Astrocyte (in vitro differentiated cells and primary cell): Measurements from ENCODE around the gene SPATA20.

Experiments
- EZH2 ChIP-seq: IDR thresholded peaks from 2 replicates; pipeline ENCODE4 v1.6.1; 2012; ENCODE audit warnings: mild to moderate bottlenecking, low read length, inconsistent platforms; ENCODE audit not compliant: insufficient read depth
- TF ChIP-seq, protein P1 (sequence below): IDR thresholded peaks from 2 replicates; pipeline ENCODE4 v1.5.1; 2011; ENCODE audit warnings: low read depth, mild to moderate bottlenecking, inconsistent platforms, low read length, moderate library complexity; ENCODE audit not compliant: insufficient read depth

DNA sequence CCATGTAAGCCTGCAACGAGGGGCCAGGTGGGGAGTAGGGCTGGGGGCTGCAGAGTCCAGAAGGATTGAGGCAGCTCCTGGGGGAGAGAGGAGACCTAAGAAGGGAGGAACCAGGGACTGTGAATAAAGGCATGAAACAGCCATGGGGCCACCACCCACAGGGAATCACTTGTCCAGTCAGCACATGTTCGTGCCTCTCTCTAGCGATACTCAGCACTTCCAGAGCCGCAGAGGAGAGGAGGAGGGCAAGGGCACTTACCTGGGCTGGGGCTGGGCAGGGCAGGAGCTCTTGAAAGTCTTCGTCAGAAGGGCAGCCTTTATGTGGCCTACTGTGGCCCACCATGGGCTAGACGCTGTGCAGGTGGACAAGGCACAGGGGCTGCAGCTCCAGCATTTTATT is 37.8 kb downstream of the SPATA20 start:
- TF ChIP-seq EZH2: no peak
- TF ChIP-seq, protein P1, sequence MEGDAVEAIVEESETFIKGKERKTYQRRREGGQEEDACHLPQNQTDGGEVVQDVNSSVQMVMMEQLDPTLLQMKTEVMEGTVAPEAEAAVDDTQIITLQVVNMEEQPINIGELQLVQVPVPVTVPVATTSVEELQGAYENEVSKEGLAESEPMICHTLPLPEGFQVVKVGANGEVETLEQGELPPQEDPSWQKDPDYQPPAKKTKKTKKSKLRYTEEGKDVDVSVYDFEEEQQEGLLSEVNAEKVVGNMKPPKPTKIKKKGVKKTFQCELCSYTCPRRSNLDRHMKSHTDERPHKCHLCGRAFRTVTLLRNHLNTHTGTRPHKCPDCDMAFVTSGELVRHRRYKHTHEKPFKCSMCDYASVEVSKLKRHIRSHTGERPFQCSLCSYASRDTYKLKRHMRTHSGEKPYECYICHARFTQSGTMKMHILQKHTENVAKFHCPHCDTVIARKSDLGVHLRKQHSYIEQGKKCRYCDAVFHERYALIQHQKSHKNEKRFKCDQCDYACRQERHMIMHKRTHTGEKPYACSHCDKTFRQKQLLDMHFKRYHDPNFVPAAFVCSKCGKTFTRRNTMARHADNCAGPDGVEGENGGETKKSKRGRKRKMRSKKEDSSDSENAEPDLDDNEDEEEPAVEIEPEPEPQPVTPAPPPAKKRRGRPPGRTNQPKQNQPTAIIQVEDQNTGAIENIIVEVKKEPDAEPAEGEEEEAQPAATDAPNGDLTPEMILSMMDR: no peak
